SK-N-SH (cell line): Measurements from ENCODE around the gene THY1. TPM values are rescaled to one million over a fixed set of nuclear protein-coding genes. Genes with fewer than 3 reads are reported as not detected.

Source experiments
- CTCF ChIA-PET: fragments of 300-600, 350-600 bp; formaldehyde crosslinking; extraction: SDS; loops from one replicate; lab custom pipeline; 2021; lab: Yijun Ruan, JAX
- POLR2A ChIA-PET: fragments of 350-600 bp; sonication (Branson Sonifier 250); formaldehyde crosslinking; extraction: SDS; loops from one replicate; lab custom pipeline; 2020; ENCODE audit warnings: antibody characterized with exemption, inconsistent platforms; lab: Yijun Ruan, JAX
- DNase-seq: peaks from one replicate; pipeline ENCODE4 v3.0.0; 2012
- H2AFZ ChIP-seq: fragments of 200-600 bp; sonication (generic); 2 replicates; pipeline ENCODE4 v1.8.1; 2016; ENCODE audit warnings: antibody characterized with exemption, mild to moderate bottlenecking, low read depth
- H3F3A ChIP-seq: fragments of 200-600 bp; sonication (generic); replicated peaks from 2 replicates; pipeline ENCODE3; 2016; ENCODE audit warnings: antibody characterized with exemption, mild to moderate bottlenecking; ENCODE audit not compliant: insufficient read depth
- H3K27ac ChIP-seq, 2 experiments: fragments of 200-500 bp in 1 of 2; fragments of 200-600 bp in 1 of 2; sonication (Bioruptor generic) in 1 of 2; sonication (generic), shearing (Covaris generic) in 1 of 2; 2 replicates each; pipeline versions ENCODE4 v1.5.1 to v1.6.1; 2014 to 2016; ENCODE audit warnings: low read depth in 2 of 2, inconsistent platforms in 1 of 2, low read length in 1 of 2, mild to moderate bottlenecking in 1 of 2, mixed read lengths in 1 of 2
- H3K27me3 ChIP-seq: fragments of 200-600 bp; sonication (generic), shearing (Covaris generic); 2 replicates; pipeline ENCODE4 v1.6.1; 2016; ENCODE audit warnings: mixed run types; ENCODE audit not compliant: insufficient read depth
- H3K36me3 ChIP-seq, 2 experiments: fragments of 200-500 bp in 1 of 2; fragments of 200-600 bp in 1 of 2; sonication (Bioruptor generic) in 1 of 2; sonication (generic) in 1 of 2; replicated peaks in 1 of 2; 2 replicates each; pipeline versions ENCODE3 to v1.5.1; 2014 to 2016; ENCODE audit warnings: low read length in 1 of 2, mild to moderate bottlenecking in 1 of 2; ENCODE audit not compliant: insufficient read depth in 2 of 2, control insufficient read depth in 1 of 2
- H3K4me1 ChIP-seq, 2 experiments: fragments of 200-500 bp in 1 of 2; fragments of 200-600 bp in 1 of 2; sonication (Bioruptor generic) in 1 of 2; sonication (generic), shearing (Covaris generic) in 1 of 2; 2 replicates each; pipeline versions ENCODE4 v1.5.1 to v1.6.1; 2014 to 2016; ENCODE audit warnings: low read depth in 1 of 2, low read length in 1 of 2, mixed run types in 1 of 2; ENCODE audit not compliant: insufficient read depth in 2 of 2, control insufficient read depth in 1 of 2
- H3K4me2 ChIP-seq: fragments of 200-600 bp; sonication (generic), shearing (Covaris generic); 2 replicates; pipeline ENCODE4 v1.6.1; 2017; ENCODE audit warnings: mixed run types
- H3K4me3 ChIP-seq, 2 experiments: fragments of 200-500 bp in 1 of 2; fragments of 200-600 bp in 1 of 2; sonication (Bioruptor generic) in 1 of 2; sonication (generic), shearing (Covaris generic) in 1 of 2; 2 replicates each; pipeline versions ENCODE4 v1.5.1 to v1.8.1; 2014 to 2016; ENCODE audit warnings: low read depth in 2 of 2, inconsistent platforms in 1 of 2, low read length in 1 of 2, mild to moderate bottlenecking in 1 of 2, mixed read lengths in 1 of 2, moderate library complexity in 1 of 2
- H3K79me2 ChIP-seq: fragments of 200-600 bp; sonication (generic); 2 replicates; pipeline ENCODE4 v1.8.1; 2017; ENCODE audit warnings: mild to moderate bottlenecking; ENCODE audit not compliant: insufficient read depth
- H3K9ac ChIP-seq: fragments of 200-600 bp; sonication (generic); 2 replicates; pipeline ENCODE4 v1.6.1; 2017; ENCODE audit warnings: mixed run types
- H3K9me2 ChIP-seq: fragments of 200-600 bp; sonication (generic); 2 replicates; pipeline ENCODE4 v1.6.1; 2017; ENCODE audit warnings: mixed run types
- H3K9me3 ChIP-seq: fragments of 200-600 bp; sonication (generic); 2 replicates; pipeline ENCODE4 v1.6.1; 2017; ENCODE audit warnings: mixed run types, mild to moderate bottlenecking, moderate library complexity
- H4K20me1 ChIP-seq: fragments of 200-600 bp; sonication (generic); 2 replicates; pipeline ENCODE4 v1.6.1; 2017; ENCODE audit warnings: mild to moderate bottlenecking, mixed run types; ENCODE audit not compliant: insufficient read depth
- ELF1 ChIP-seq: IDR thresholded peaks from 2 replicates; pipeline ENCODE4 v1.4.0; 2012
- FOXJ3 ChIP-seq: sonication (generic); formaldehyde crosslinking; IDR thresholded peaks from 2 replicates; pipeline ENCODE4 v1.5.1; 2020; ENCODE audit warnings: mild to moderate bottlenecking, missing genetic modification reagents
- MXI1 ChIP-seq: IDR thresholded peaks from 2 replicates; pipeline ENCODE4 v1.6.1; 2012; ENCODE audit warnings: mild to moderate bottlenecking, low read depth, low read length, improper control_type of control experiment
- NFIC ChIP-seq: IDR thresholded peaks from 2 replicates; pipeline ENCODE4 v1.4.0; 2012; ENCODE audit warnings: borderline replicate concordance
- PBX3 ChIP-seq: IDR thresholded peaks from 2 replicates; pipeline ENCODE4; 2012
- RAD21 ChIP-seq: IDR thresholded peaks from 2 replicates; pipeline ENCODE4 v1.6.1; 2012; ENCODE audit warnings: mild to moderate bottlenecking, low read length
- SIN3A ChIP-seq: IDR thresholded peaks from 2 replicates; pipeline ENCODE4 v1.6.1; 2012; ENCODE audit warnings: low read depth, mild to moderate bottlenecking, low read length, moderate library complexity, borderline replicate concordance
- SMC3 ChIP-seq: IDR thresholded peaks from 2 replicates; pipeline ENCODE4 v1.6.1; 2012; ENCODE audit warnings: low read depth, low read length, improper control_type of control experiment
- TAF1 ChIP-seq: IDR thresholded peaks from 2 replicates; pipeline ENCODE4 v1.6.1; 2012; ENCODE audit warnings: low read depth, mild to moderate bottlenecking, low read length, moderate library complexity, borderline replicate concordance
- TCF12 ChIP-seq: IDR thresholded peaks from 2 replicates; pipeline ENCODE4 v1.4.0; 2012
- USF1 ChIP-seq: IDR thresholded peaks from 2 replicates; pipeline ENCODE4 v1.4.0; 2012; ENCODE audit warnings: low read depth, borderline replicate concordance
- WGBS: methylation state at CpG from one replicate; pipeline ENCODE4 v1.1.6; 2017; ENCODE audit warnings: low lambda C conversion rate; 5-methylcytosine and 5-hydroxymethylcytosine counted together
- polyA plus RNA-seq, 3 experiments: library from polyadenylated mRNA; depleted of rRNA; stranded (reverse); fragments of >200 nt; gene quantifications; 2 replicates each; pipeline ENCODE4 v1.2.3, GENCODE V29; 2012
- TF ChIP-seq, protein P1 (sequence below): IDR thresholded peaks from 2 replicates; pipeline ENCODE4 v1.4.0; 2012; ENCODE audit warnings: low read depth, borderline replicate concordance

Gene THY1
- polyA plus RNA-seq, 1 of the 3 experiments (the other 2 are of a cell fraction) = 1,091 TPM

DNA sequence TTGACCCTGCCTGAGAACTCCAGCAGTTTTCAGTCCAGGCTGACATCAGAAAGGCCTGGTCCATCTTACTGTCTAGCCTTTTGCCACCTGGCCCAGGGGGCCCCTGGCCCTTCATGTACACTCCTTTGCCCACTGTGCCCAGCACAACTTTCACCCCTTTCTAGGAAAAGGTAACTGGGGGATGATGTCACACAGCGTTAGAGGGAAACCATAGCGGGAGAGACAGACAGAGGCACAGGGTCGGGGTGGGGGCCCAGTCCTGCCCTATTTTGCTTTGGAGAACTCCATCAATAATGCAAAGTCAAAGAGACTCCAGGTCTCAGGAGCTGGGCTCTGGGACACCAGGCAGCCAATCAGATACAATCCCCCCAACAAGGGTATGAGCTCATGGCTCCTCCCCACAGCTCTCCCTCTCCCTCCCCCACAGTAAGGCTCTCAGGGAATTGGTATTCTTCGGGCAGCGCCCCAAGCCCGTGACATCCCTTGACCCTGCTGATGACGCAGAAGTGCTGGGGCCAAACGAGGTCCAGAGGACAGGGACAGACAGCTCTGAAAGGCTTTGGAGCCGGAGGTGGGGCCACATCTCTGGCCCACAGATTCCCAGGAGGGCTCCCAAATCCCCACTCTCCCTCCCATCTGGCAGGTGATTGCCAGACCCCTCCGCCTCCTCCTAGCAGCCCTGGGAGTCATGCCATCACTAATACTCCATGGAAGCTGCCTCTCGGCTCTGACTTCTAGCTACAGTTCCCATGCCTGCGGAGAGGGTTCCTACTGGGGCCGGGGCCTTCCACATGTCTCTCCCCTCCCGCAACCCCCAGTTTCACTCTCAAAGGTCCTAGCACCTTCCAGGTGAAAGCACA, 47.4 kb downstream of the THY1 start:
- no peak for TF ChIP-seq SMC3
- TF ChIP-seq ELF1 = no peak
- TF ChIP-seq, protein P1, sequence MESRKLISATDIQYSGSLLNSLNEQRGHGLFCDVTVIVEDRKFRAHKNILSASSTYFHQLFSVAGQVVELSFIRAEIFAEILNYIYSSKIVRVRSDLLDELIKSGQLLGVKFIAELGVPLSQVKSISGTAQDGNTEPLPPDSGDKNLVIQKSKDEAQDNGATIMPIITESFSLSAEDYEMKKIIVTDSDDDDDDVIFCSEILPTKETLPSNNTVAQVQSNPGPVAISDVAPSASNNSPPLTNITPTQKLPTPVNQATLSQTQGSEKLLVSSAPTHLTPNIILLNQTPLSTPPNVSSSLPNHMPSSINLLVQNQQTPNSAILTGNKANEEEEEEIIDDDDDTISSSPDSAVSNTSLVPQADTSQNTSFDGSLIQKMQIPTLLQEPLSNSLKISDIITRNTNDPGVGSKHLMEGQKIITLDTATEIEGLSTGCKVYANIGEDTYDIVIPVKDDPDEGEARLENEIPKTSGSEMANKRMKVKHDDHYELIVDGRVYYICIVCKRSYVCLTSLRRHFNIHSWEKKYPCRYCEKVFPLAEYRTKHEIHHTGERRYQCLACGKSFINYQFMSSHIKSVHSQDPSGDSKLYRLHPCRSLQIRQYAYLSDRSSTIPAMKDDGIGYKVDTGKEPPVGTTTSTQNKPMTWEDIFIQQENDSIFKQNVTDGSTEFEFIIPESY = no peak
- TF ChIP-seq FOXJ3 = no peak
- no peak for TF ChIP-seq PBX3
- no peak for TF ChIP-seq NFIC
- no peak for TF ChIP-seq SIN3A
- TF ChIP-seq MXI1 = no peak
- no peak for TF ChIP-seq RAD21
- no peak for TF ChIP-seq USF1
- TF ChIP-seq TAF1 = no peak
- no peak for TF ChIP-seq TCF12
- CTCF ChIA-PET = interaction anchor here (0.6 to 22.5 kb wide), 19 partner anchors 11 to 353 kb away, joined by 3 to 390 read pairs (median 10); partner anchors contain the start of genes C1QTNF5, CBL, DPAGT1 and MFRP
- WGBS = 86% methylated on average over 13 of the region's 14 CpGs
- no peaks in the 10 kb centered on the region for H3K79me2 ChIP-seq
- no peak overlapping the region for H3K4me3 ChIP-seq
- no peak overlapping the region for H2AFZ ChIP-seq
- H3K4me1 ChIP-seq = peaks cover 4 to 84% of the 10 kb centered on the region in 2 experiments
- H4K20me1 ChIP-seq = no peaks in the 10 kb centered on the region
- H3K9me2 ChIP-seq = no peaks in the 10 kb centered on the region
- H3K9ac ChIP-seq = no peak overlapping the region
- 0 out of 2 replicates have a peak overlapping the region, but pooled peaks have one; percentile 1 for H3K4me2 ChIP-seq
- no peaks in the 10 kb centered on the region for H3K27me3 ChIP-seq
- POLR2A ChIA-PET = interaction anchor here (0.6 to 1.8 kb wide), 6 partner anchors 20 to 281 kb away, joined by 3 to 9 read pairs (median 6); no protein-coding TSS in a partner anchor
- H3K27ac ChIP-seq = peak overlapping the region in 1 of 2 experiments; percentile 98; a peak in 2 of 4 replicates
- H3K36me3 ChIP-seq = no peaks in the 10 kb centered on the region
- no peaks in the 10 kb centered on the region for H3F3A ChIP-seq
- H3K9me3 ChIP-seq = no peaks in the 10 kb centered on the region
- peak; percentile 45 for DNase-seq
